Retinal pigment epithelial cell (primary cell): ENCODE data around the gene CWC22.

Experiments
- DNase-seq: peaks from one replicate; pipeline ENCODE4 v3.0.0-alpha.2; 2010; ENCODE audit warnings: low read depth
- H3K4me3 ChIP-seq: 2 replicates; pipeline ENCODE4 v1.5.1; 2011; ENCODE audit warnings: mild to moderate bottlenecking, low read length, control low read depth, moderate library complexity
- CTCF ChIP-seq: conservative IDR thresholded peaks from 2 replicates; pipeline ENCODE4 v1.5.1; 2011; ENCODE audit warnings: low read depth, low read length, control low read depth, inconsistent platforms

The CWC22 gene

GRCh38 chr2:180040146-180040925 is 33.2 kb upstream of the CWC22 start:
- no peak for DNase-seq
- TF ChIP-seq CTCF: no peak
- no peak overlapping the region for H3K4me3 ChIP-seq

- no peak for DNase-seq
- no peak for TF ChIP-seq CTCF
- no peak overlapping the region for H3K4me3 ChIP-seq
Observed at GRCh38 chr2:180038997-180039396, 31.9 kb upstream of the CWC22 start.

GRCh38 chr2:180033993-180034894 is 27.1 kb upstream of the CWC22 start:
- peak; percentile 74 for DNase-seq

GRCh38 chr2:180029575-180029974 is 22.5 kb upstream of the CWC22 start:
- DNase-seq: no peak
- H3K4me3 ChIP-seq: no peak overlapping the region
- no peak for TF ChIP-seq CTCF

More at GRCh38 chr2:180033993-180034894, 27.1 kb upstream of the CWC22 start:
- TF ChIP-seq CTCF: no peak
- H3K4me3 ChIP-seq: no peak overlapping the region

GRCh38 chr2:180021850-180022249 is 14.8 kb upstream of the CWC22 start:
- no peak overlapping the region for H3K4me3 ChIP-seq
- DNase-seq: no peak
- TF ChIP-seq CTCF: no peak

GRCh38 chr2:180017784-180018183 is 10.7 kb upstream of the CWC22 start:
- peak; percentile 65 for DNase-seq
- H3K4me3 ChIP-seq: no peak overlapping the region

More at GRCh38 chr2:180017784-180018183, 10.7 kb upstream of the CWC22 start:
- TF ChIP-seq CTCF: no peak
